Kidney epithelial cell (primary cell): ENCODE measurements around the gene CBFA2T2. TPM values are rescaled to one million over a fixed set of nuclear protein-coding genes. Genes with fewer than 3 reads are reported as not detected.

ENCODE experiments used
- DNase-seq: peaks from one replicate; pipeline ENCODE4 v3.0.0-alpha.2; 2010; ENCODE audit warnings: low read depth
- H3K27me3 ChIP-seq: 2 replicates; pipeline ENCODE4 v1.6.0; 2011; ENCODE audit warnings: low read length; ENCODE audit not compliant: control insufficient read depth, insufficient read depth
- H3K36me3 ChIP-seq: 2 replicates; pipeline ENCODE4 v1.5.1; 2011; ENCODE audit warnings: low read length; ENCODE audit not compliant: control insufficient read depth, insufficient read depth
- H3K4me3 ChIP-seq: 2 replicates; pipeline ENCODE4 v1.5.1; 2011; ENCODE audit warnings: low read depth, mild to moderate bottlenecking, control low read depth, low read length
- total RNA-seq: library from RNA; depleted of rRNA; stranded (reverse); fragments of >200 nt; gene quantifications from 2 replicates; pipeline ENCODE4 v1.2.3, GENCODE V29; 2015
- TF ChIP-seq, protein P1 (sequence below): IDR thresholded peaks from 2 replicates; pipeline ENCODE4 v1.5.1; 2011; ENCODE audit warnings: mild to moderate bottlenecking, moderate library complexity, low read length, control low read depth, inconsistent platforms; ENCODE audit not compliant: insufficient read depth, poor library complexity, severe bottlenecking

Gene CBFA2T2
- total RNA-seq, 1 donor from 2014 or later: 13.4 TPM

DNA sequence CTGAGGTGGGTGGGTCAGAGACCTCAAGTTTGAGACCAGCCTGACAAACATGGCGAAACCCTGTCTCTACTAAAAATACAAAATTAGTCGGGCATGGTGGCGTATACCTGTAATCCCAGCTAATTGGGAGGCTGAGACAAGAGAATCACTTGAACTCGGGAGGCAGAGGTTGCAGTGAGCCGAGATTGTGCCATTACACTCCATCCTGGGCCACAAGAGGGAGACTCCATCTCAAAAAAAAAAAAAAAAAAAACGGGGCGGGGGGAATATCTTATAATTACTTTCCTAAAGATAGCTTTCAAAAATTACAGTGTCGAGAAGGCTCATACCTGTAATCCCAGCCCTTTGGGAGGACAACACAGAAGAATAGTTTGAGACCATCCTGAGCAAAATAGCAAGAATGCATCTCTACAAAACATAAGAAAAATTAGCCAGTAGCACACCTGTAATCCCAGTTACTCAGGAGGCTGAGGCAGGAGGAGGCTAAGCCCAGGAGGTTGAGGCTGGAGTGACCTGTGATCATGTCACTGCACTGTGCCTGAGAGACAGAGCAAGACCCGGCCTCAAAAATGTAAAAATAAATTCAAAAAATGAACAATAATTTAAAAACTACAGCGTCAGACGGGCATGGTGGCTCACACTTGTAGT lies 25.8 kb downstream of the CBFA2T2 start:
- H3K4me3 ChIP-seq: no peak overlapping the region
- DNase-seq: no peak
- no peaks in the 10 kb centered on the region for H3K36me3 ChIP-seq
- TF ChIP-seq, protein P1, sequence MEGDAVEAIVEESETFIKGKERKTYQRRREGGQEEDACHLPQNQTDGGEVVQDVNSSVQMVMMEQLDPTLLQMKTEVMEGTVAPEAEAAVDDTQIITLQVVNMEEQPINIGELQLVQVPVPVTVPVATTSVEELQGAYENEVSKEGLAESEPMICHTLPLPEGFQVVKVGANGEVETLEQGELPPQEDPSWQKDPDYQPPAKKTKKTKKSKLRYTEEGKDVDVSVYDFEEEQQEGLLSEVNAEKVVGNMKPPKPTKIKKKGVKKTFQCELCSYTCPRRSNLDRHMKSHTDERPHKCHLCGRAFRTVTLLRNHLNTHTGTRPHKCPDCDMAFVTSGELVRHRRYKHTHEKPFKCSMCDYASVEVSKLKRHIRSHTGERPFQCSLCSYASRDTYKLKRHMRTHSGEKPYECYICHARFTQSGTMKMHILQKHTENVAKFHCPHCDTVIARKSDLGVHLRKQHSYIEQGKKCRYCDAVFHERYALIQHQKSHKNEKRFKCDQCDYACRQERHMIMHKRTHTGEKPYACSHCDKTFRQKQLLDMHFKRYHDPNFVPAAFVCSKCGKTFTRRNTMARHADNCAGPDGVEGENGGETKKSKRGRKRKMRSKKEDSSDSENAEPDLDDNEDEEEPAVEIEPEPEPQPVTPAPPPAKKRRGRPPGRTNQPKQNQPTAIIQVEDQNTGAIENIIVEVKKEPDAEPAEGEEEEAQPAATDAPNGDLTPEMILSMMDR: peak; percentile 26
- H3K27me3 ChIP-seq: no peaks in the 10 kb centered on the region

DNA sequence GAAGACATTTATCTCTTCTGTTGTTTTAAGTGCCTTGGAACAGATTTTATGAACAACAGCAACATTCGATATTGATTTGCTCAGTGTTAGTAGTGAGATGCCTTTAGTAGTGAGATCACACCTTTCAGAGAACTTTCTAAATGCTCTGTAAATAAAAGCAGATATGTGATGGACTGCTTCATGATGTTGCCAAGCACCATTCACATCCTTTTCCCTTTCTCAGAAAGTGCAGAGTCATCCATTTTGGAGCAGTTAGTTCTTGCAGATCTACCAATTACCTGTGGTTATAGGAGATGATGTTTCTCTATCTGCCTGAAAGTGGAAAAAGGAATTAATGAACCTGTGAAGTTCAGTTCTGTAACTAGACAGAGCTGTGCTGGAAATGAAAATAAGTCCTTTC lies 27.0 kb downstream of the CBFA2T2 start:
- Histone ChIP-seq H3K4me3 (no peak overlapping the region), H3K27me3 (no peaks in the 10 kb centered on the region), H3K36me3 (no peaks in the 10 kb centered on the region)
- no peak for DNase-seq
- TF ChIP-seq, protein P1: no peak

DNA sequence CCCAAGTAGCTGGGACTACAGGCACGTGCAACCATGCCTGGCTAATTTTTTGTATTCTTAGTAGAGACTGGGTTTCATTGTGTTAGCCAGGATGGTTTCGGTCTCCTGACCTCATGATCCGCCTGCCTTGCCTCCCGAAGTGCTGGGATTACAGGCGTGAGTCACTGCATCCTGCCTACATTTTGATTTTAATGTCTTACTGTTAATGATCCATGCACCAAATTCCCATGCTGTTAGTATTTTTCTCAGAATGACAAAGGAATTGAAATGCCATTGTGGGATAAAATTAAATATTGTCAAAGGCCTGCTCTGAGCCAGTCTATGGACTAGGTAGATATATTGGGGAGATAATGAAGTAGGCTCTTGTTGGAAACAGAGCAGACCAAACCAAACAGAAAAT lies 28.2 kb downstream of the CBFA2T2 start:
- peak; percentile 82 for DNase-seq
- H3K4me3 ChIP-seq: no peak overlapping the region
- H3K27me3 ChIP-seq: no peaks in the 10 kb centered on the region
- TF ChIP-seq, protein P1: no peak
- H3K36me3 ChIP-seq: no peaks in the 10 kb centered on the region

DNA sequence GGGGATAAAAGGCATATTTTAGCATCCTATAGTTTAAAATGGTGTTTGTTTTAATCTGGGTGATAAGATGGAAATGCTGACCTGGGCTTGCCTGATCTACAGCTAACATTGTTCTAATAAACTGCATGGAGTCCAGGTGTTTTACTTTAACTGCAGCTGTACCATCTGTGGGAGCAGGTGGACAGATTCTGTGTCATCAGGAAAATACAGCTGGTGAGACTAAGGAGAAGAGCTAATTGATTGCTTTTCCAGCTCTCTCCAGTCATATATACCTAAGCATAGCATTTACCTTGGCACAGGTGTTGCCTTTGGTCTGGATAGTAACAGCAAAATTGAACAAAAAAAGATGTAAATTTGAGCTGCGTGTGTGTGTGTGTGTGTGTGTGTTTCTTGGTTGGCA lies 31.6 kb downstream of the CBFA2T2 start:
- TF ChIP-seq, protein P1: no peak
- no peak for DNase-seq
- H3K4me3 ChIP-seq: no peak overlapping the region
- no peaks in the 10 kb centered on the region for H3K27me3 ChIP-seq
- peaks cover 2% of the 10 kb centered on the region for H3K36me3 ChIP-seq

DNA sequence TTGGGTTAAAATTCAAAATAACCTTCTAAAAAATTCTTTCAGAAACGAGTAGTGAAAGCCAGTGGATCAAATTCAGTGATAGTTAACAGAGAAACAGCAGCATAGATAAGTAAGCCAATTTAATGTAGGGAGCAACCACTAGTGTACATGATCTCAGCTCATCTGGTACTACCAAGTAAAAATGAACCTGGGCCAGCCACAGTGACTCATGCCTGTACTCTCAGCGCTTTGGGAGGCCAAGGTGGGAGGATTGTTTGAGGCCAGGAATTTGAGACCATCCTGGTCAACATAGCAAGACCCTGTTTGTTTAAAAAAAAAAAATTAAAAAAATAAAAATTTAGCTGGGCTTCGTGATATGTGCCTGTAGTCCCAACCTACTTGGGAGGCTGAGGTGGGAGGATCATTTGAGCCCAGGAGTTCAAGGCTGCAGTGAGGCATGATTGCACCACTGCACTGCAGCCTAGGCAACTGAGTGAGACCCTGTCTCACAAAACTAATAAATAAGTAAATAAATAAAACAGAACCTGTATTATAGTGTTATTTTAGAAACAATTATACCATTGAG lies 32.4 kb downstream of the CBFA2T2 start:
- Histone ChIP-seq H3K36me3 (peaks cover 2% of the 10 kb centered on the region), H3K4me3 (no peak overlapping the region)
- no peak for DNase-seq

More for the DNA sequence above, 32.4 kb downstream of the CBFA2T2 start:
- TF ChIP-seq, protein P1: no peak
- no peaks in the 10 kb centered on the region for H3K27me3 ChIP-seq
